KMS-11 (cell line): Measurements from ENCODE around the gene UBE2Q1.

ENCODE experiments used
- H2AFZ ChIP-seq: fragments of 200-600 bp; sonication (generic); 2 replicates; pipeline ENCODE4 v1.6.1; 2016; ENCODE audit warnings: antibody characterized with exemption, mixed run types, low read depth
- H3K27ac ChIP-seq: fragments of 200-600 bp; sonication (generic); 2 replicates; pipeline ENCODE4 v1.6.1; 2016; ENCODE audit warnings: mild to moderate bottlenecking, mixed run types
- H3K27me3 ChIP-seq: fragments of 200-600 bp; sonication (generic); 2 replicates; pipeline ENCODE4 v1.6.1; 2017; ENCODE audit warnings: mild to moderate bottlenecking, low read depth, mixed run types, moderate library complexity; ENCODE audit not compliant: insufficient read depth
- H3K36me3 ChIP-seq: fragments of 200-600 bp; sonication (generic); 2 replicates; pipeline ENCODE4 v1.6.1; 2017; ENCODE audit warnings: mild to moderate bottlenecking, mixed run types; ENCODE audit not compliant: insufficient read depth
- H3K4me1 ChIP-seq: fragments of 200-600 bp; sonication (generic); 2 replicates; pipeline ENCODE4 v1.6.1; 2016; ENCODE audit warnings: mild to moderate bottlenecking, low read depth, mixed run types; ENCODE audit not compliant: poor library complexity, severe bottlenecking
- H3K4me2 ChIP-seq: fragments of 200-600 bp; sonication (generic); 2 replicates; pipeline ENCODE4 v1.7.0; 2016; ENCODE audit warnings: mild to moderate bottlenecking, mixed run types
- H3K4me3 ChIP-seq: fragments of 200-600 bp; sonication (generic); IDR thresholded peaks from 2 replicates; pipeline ENCODE4 v1.6.1; 2017; ENCODE audit warnings: low read depth, low read length, mixed read lengths; ENCODE audit not compliant: insufficient read depth
- H3K79me2 ChIP-seq: fragments of 200-600 bp; sonication (generic); 2 replicates; pipeline ENCODE4 v1.6.1; 2016; ENCODE audit warnings: low read depth, mixed run types; ENCODE audit not compliant: insufficient read depth
- H3K9ac ChIP-seq: fragments of 200-600 bp; sonication (generic); 2 replicates; pipeline ENCODE4 v1.6.1; 2016; ENCODE audit warnings: mild to moderate bottlenecking, mixed run types
- H4K20me1 ChIP-seq: fragments of 200-600 bp; sonication (generic); 2 replicates; pipeline ENCODE4 v1.6.1; 2016; ENCODE audit warnings: mild to moderate bottlenecking, mixed run types; ENCODE audit not compliant: insufficient read depth
- CTCF ChIP-seq: fragments of 200-600 bp; sonication (generic); conservative IDR thresholded peaks from 2 replicates; pipeline ENCODE4 v1.6.1; 2017; ENCODE audit warnings: low read depth, mild to moderate bottlenecking, antibody characterized with exemption, low read length, moderate library complexity, mixed read lengths

UBE2Q1 gene

GRCh38 chr1:154583773-154584172 lies 25.3 kb upstream of the UBE2Q1 start:
- H3K4me3 ChIP-seq: no peak overlapping the region
- H3K9ac ChIP-seq: no peak overlapping the region
- no peaks in the 10 kb centered on the region for H3K79me2 ChIP-seq
- peaks cover 74% of the 10 kb centered on the region; the same call in 1 of the 2 replicates for H3K36me3 ChIP-seq
- H3K4me1 ChIP-seq: peaks cover 31% of the 10 kb centered on the region
- no peaks in the 10 kb centered on the region for H4K20me1 ChIP-seq
- no peak overlapping the region for H3K4me2 ChIP-seq
- no peak overlapping the region for H3K27ac ChIP-seq
- no peaks in the 10 kb centered on the region for H3K27me3 ChIP-seq
- H2AFZ ChIP-seq: no peak overlapping the region
- no peak for TF ChIP-seq CTCF

- no peak overlapping the region for H3K4me2 ChIP-seq
- no peak overlapping the region for H2AFZ ChIP-seq
- no peak for TF ChIP-seq CTCF
- no peaks in the 10 kb centered on the region for H3K27me3 ChIP-seq
- H4K20me1 ChIP-seq: no peaks in the 10 kb centered on the region
- H3K79me2 ChIP-seq: no peaks in the 10 kb centered on the region
- peaks cover 31% of the 10 kb centered on the region for H3K4me1 ChIP-seq
- H3K4me3 ChIP-seq: no peak overlapping the region
- no peak overlapping the region for H3K27ac ChIP-seq
- H3K36me3 ChIP-seq: peaks cover 66% of the 10 kb centered on the region; the same call in 1 of the 2 replicates
- H3K9ac ChIP-seq: no peak overlapping the region
Observed at GRCh38 chr1:154582885-154583284, 24.4 kb upstream of the UBE2Q1 start.

GRCh38 chr1:154581766-154582165 lies 23.3 kb upstream of the UBE2Q1 start:
- Histone ChIP-seq H3K4me1 (peaks cover 31% of the 10 kb centered on the region), H3K36me3 (peaks cover 55% of the 10 kb centered on the region; the same call in 1 of the 2 replicates), H3K4me2 (no peak overlapping the region), H4K20me1 (no peaks in the 10 kb centered on the region), H3K9ac (no peak overlapping the region), H3K27me3 (no peaks in the 10 kb centered on the region), H3K4me3 (no peak overlapping the region), H3K79me2 (no peaks in the 10 kb centered on the region), H2AFZ (no peak overlapping the region), H3K27ac (no peak overlapping the region)
- no peak for TF ChIP-seq CTCF

GRCh38 chr1:154579374-154579773 lies 20.9 kb upstream of the UBE2Q1 start:
- Histone ChIP-seq H3K27ac (no peak overlapping the region), H3K4me1 (peaks cover 35% of the 10 kb centered on the region), H3K4me2 (no peak overlapping the region), H3K79me2 (no peaks in the 10 kb centered on the region), H3K9ac (no peak overlapping the region), H3K36me3 (peaks cover 32% of the 10 kb centered on the region; the same call in 1 of the 2 replicates), H2AFZ (no peak overlapping the region), H4K20me1 (no peaks in the 10 kb centered on the region), H3K27me3 (no peaks in the 10 kb centered on the region; the same call in 1 of the 2 replicates), H3K4me3 (no peak overlapping the region)
- TF ChIP-seq CTCF: no peak
